ENCODE data around the gene FARS2. TPM values are rescaled to one million over a fixed set of nuclear protein-coding genes. Genes with fewer than 3 reads are reported as not detected.

The FARS2 gene
- total RNA-seq, 2 donors from 2014 or later: 15.4 to 15.7 TPM

DNA sequence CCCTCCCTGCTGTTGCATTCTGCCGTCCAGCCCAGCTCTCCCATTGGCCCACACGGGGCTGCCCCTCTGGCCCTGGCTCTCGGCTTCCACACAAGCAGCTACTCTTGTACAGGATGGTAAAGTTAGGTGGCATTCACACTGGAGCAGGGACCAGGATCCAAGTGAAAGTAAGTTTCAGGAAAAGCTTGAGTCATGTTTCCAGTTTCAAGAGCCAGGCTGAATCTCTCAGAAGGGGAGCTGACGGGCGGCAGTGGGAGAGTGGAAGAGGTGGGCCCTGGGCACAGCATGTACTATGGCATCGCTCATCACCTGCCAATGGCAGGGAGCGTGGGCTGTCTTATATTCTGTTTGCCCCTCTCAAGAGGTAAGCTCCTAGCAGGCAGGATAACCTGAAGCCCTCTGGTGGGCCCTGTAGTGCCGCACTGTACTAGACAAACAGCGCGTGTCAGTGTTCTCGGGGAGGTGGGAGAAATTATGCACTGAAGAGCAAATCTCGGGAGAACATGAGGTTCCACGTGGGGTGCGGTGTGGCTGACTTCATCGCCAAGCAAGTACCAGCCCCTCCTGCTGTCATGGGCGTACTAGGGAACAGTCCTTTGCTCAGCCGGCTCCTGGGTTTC, 503.9 kb downstream of the FARS2 start:
- DNase-seq (no peak), ATAC-seq (no peak)

DNA sequence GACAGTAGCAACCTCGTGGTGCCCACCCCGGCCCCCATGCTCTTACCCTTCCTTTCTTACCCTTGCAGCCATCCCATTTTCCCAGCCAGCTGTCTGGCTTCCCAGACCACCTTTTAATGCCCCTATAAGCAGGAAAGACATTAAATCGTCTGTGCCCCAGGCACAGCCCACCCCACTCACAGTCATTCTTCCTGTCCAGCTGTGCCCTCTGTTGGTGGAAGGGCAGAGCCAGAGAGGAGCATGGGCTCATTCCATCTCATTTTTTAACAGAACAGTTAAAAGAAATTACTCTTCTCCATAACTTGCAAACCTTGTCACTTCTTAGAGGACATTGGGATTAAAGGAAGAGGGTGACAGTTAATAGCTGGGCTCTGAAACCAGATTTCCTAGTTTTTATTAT, 504.9 kb downstream of the FARS2 start:
- intact Hi-C loops (cut with DNase I, micrococcal nuclease): no loop called here
- no peak for DNase-seq
- ATAC-seq: no peak

More for the DNA sequence above, 503.9 kb downstream of the FARS2 start:
- intact Hi-C loops (cut with DNase I, micrococcal nuclease): no loop called here

DNA sequence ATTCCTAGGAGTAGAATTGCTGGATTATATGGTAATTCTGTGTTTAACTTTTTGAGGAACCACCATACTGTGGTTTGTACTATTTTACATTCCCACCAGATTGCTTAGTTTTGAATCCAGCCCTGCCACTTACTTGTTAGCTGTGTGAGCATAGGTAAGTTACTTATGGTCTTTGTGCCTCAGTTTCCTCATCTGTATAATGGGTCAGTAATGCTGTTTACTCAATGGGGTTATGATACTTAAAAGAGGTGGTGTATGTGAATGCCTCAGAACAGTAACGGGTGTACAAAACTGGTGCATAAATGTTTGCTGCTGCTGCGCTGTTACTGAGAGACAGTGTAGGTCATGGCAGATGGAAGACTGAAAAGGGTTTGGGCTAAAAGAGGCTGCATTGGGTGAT, 506.2 kb downstream of the FARS2 start:
- intact Hi-C loops (cut with DNase I, micrococcal nuclease): no loop called here
- ATAC-seq (no peak), DNase-seq (no peak)

DNA sequence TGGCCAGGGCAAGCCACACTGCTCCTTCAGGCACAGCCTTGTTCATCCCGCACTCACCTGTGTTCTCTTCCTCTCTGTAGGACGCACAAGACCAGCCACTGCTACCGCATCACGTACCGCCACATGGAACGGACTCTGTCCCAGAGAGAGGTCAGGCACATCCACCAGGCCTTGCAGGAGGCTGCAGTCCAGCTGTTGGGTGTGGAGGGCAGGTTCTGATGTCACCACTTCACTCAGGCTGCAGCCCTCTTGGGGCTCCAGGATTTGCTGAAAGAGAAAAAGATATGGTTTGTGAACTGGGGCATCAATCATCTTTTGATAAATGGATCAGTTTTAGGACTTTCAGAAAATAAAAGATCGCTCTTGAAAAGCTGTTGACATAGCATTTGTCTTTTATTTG, 509.9 kb downstream of the FARS2 start:
- no peak for DNase-seq
- ATAC-seq: no peak
- intact Hi-C loops (cut with DNase I, micrococcal nuclease): no loop called here

DNA sequence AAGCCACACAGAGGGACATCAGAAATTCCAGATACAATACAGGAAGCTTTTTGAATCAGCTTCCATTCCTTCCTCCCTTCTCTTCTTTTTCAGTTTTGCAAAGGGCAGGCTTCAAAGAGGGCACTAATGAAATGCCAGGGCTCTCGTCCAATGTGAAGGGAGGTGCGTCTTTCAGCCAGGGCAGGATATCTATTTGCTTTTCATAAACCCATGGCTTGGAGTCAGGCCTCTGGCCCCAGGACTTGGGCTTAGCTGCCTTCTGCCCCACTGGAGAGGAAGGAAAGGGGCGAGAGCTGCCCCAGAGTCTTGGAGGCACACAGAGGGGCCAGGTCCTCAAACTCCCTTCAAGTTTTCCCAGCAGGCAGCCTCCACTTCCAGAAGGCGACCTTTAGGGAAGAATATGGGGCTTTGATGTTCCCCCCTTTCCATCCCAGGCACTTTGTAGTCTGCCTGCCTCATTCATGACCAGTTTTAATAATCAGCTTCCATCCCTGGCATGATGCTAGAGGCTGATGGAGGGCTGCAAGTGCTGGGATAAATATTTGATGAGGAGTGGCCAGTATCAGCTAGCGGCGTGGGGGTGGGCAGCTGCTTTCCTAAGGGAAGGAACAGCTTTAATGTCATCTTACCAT, 510.6 kb downstream of the FARS2 start:
- no peak for DNase-seq
- no peak for ATAC-seq
- intact Hi-C loops (cut with DNase I, micrococcal nuclease): no loop called here

DNA sequence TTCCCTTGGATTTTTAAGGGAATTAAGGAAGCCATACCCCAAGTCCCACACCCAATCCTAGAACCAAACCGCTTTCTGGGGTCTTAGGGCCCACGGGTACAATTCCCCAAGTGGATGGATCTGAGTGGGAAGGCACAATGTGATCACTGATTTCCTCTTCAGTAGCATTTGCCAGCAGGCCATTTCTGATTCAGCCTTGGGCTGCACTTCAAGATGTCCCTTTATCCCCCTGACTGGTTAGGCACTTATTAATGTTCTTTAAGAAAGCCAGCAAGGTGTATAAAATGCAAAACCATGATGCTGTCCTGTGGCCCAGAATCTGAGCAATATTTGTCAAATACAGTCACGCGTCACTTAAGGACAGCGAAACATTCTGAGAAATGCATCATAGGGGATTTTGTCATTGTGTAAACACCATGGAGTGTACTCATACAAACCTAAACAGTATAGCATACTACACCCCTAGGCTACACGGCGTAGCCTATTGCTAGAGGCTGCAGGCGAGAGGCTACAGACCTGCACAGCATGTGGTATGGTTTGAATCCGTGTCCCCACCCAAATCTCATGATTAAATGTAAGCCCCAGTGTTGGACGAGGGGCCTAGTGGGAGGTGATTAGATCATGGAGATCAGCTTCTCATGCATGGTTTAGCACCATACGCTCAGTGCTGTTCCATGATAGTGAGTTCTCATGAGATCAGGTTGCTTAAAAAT, 511.3 kb downstream of the FARS2 start:
- ATAC-seq: no peak
- DNase-seq: no peak
- intact Hi-C loops (cut with DNase I, micrococcal nuclease): no loop called here

DNA sequence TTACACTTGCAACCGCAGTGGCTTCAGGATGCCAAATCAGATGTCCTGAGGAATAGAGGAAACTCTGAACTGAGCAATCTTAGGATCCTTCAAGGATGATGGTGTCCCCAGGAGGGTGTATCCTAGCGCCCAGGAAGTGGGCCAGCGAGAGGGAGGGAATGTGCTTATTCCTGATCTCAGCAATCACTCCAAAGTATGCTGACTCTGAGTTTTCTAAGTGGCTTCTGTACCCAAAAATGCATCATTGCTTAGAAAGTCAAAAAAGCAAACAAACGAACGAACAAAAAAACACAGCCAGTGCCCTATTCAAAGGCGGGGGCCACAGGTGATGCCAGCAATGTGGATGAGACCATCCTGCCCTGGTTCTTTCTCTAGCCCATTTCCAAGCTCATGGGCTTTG, 514.8 kb downstream of the FARS2 start:
- intact Hi-C loops (cut with DNase I, micrococcal nuclease): no loop called here
- ATAC-seq (no peak), DNase-seq (no peak)

DNA sequence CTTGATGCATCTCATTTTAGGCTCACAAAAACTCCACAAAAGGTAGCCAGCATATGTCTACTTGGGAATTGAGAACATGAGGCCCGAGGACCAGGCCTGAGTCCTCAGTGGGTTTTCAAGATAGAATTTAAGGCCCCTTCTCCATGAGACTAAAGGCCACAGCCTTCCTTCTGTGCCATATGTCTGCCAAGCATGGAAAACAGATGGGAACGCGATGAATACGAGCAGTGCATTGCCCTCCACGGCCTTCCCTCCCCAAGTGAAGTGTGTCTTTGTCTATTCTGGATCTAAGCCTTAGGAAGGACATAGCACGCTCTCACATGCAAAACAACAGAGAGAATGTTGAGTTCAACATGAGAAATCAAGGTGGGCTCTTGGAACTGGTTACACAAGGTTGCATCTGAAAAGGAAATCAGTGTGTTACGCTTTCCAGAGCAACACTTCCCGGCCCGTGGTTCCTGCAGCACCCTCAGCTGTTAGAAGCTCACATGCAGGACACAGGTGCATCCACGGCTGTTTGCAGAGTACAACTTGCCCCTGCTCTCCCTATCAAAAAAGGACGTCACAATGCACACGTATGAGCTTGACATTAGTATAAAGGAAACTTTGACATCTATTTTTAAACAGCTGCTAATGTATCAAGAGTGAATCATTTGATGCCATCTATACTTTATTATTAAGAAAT, 515.5 kb downstream of the FARS2 start:
- intact Hi-C loops (cut with DNase I, micrococcal nuclease): no loop called here
- DNase-seq (no peak), ATAC-seq (no peak)

DNA sequence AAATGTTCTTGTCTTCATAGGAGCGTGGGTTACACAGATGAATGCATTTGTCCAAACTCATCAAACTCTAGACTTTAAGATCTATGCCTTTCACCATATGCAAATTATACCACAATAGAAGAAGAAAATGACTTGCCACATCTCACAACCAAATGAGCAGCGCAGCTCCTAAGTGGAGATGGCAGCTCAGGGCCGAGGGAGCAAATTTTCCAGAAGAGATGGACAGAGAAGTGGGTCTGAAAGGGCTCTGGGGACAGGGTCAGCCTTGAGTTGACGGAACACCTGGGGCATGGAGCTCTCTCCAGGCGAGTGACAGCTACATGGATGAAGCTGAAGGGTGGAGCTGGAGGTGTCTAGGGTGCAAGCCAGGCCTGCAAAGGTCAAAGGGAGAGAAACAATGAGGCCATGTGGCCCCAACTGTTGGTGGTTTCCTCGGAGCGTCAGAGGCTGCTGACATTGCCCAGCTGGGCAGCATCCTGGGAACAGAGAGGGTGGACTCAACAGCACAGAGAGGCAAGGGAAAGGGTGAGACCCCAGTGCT, 517.1 kb downstream of the FARS2 start:
- DNase-seq: no peak
- intact Hi-C loops (cut with DNase I, micrococcal nuclease): no loop called here
- ATAC-seq: no peak

DNA sequence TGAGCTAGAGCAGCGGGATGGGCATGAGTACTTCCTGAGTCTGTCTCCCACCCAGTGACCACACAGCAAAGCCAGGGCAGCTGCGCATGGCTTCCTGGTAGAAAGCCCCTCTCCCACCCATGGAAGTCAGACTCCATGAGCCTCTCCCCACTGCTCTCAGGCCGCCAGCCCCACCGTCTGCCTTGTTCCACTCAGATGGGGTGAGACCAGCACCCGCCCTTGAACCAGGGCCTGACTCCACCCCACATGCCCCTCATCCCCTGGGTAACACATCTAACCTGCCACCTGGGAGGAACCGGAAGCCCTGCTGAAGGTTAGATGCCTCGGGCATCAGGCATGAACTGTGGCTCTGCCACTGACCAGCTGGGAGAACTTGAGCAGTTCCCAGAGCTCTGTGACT, 517.6 kb downstream of the FARS2 start:
- intact Hi-C loops (cut with DNase I, micrococcal nuclease): no loop called here
- no peak for ATAC-seq
- no peak for DNase-seq

DNA sequence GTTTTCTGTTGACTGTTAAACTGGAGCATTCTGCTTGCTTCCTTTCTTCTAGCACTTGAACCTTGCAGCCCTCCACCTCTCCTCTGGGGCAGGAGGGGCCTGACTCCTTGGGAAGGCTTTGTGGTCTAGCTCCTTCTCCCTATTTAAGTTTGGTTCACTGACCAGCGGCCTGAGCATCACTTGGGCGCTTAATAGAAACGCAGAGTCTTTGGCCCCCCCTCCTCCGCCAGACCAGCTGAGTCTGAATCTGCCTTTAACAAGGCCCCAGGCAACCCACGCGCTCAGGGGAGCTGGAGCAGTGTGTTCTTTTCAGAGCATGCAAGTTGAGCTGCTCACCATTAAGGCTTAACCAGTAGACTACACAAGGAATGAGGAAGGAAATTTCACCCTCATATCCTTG, 519.7 kb downstream of the FARS2 start:
- no peak for DNase-seq
- ATAC-seq: no peak
- intact Hi-C loops (cut with DNase I, micrococcal nuclease): no loop called here

DNA sequence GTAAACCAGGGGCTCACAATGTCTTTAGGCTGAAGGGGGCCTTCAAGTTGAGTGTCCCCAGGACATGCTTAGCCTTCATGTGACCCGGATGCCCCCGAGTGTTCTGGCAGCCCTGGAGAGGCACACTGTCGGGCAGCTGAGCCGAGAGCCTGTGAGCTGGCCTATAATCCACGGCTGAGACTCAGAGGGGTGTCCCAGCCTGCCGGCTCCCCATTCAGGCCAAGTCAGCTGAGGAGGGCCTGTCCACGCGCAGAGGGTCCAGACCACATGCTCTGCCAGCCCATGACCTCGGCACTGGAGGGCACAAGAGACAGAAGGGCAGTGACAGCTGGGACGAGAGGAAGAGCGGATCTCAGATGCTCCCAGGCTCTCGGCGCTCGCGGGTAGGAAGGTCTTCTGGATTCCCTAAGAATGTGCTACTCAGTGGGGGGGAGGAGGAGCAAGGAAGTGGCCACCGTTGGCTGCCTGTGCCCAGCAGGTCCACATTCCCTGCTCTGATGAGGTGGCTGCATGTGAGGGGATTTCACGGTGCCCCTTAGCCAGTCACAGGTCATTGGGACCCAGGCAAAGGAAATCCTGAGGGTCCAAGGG, 520.7 kb downstream of the FARS2 start:
- intact Hi-C loops (cut with DNase I, micrococcal nuclease): no loop called here
- ATAC-seq: no peak
- DNase-seq: peak in 1 of 2 donors; percentile 16

DNA sequence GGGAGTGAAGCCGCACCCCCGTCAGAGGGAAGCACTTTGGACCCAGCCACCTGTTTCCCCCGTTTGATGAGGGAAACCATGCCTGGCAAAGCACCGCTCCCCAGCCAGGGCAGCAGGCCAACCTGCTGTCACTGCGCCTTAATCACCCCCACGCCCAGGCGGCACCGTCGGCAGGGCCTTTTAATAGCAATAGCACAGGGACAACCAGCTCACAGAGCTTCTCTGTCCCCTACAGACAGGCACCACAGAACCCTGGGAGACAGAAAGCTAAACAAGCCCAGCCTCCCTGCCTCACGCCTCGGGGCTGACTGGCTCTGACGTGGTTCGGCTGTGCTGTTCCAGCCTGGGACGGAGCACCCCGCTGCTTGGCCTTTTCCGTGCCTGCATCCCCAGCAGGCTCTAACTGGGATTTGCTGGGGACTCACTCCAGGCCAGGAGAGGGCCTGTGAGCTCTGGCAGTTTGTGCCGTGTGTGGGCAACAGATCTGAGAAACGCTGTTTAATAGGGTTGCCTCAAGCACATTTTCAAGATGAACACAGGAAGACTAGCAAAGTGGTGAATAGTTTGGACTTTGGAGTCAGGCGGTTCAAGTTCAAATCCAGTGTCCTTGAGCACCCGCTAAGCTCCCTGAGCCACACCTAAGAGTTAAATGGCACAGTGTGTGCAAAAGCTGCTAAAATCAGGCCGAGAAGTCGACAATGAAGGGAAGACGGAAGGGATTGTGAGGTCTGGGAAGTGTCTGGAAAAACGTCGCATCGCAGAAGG, 521.7 kb downstream of the FARS2 start:
- intact Hi-C loops (cut with DNase I, micrococcal nuclease): no loop called here
- ATAC-seq: peak; percentile 94
- peak; percentile 94 for DNase-seq

DNA sequence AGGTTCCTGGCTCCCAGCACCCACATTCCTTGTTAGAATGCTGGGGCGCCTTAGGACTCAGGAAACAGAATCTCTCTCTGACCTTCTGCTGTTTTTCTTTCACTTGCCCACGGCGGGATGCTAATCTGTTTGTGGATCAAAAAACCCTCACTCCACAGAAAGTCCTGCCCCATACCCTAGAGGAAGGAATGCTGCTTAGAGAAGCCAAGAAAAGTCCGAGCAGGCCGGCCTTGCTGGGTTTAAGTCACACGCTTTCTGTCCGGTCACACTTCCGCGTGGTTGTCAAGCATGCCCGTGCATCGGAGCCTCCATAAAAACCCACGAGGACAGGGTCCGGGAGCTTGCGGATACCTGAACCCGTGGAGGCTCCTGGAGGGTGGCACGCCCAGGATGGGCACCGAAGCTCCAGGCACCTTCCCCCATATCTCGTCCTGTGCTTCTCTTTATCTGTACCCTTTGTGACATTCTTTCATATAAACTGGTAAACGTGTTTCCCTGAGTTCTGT, 522.3 kb downstream of the FARS2 start:
- ATAC-seq (no peak), DNase-seq (no peak)
- intact Hi-C loops (cut with DNase I, micrococcal nuclease): no loop called here

DNA sequence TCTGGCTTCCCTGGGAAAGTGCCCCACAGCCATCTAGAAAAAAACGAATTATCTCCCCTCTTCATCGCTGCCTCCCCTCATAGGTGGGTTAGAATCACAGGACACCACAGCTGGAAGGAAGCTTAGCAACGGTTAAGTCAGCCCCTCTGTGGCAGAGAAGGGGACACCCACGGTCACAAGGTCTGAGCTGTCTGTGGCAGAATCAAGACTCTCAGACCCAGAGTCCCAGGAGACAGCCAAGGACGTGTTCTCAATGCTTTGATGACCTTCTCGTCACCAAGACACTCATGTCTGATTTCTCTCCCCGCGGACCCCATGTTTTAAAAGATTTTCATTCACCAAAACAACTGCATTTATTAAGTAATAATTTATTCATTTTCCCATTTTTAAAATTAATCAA, 523.9 kb downstream of the FARS2 start:
- intact Hi-C loops (cut with DNase I, micrococcal nuclease): no loop called here
- no peak for ATAC-seq

DNA sequence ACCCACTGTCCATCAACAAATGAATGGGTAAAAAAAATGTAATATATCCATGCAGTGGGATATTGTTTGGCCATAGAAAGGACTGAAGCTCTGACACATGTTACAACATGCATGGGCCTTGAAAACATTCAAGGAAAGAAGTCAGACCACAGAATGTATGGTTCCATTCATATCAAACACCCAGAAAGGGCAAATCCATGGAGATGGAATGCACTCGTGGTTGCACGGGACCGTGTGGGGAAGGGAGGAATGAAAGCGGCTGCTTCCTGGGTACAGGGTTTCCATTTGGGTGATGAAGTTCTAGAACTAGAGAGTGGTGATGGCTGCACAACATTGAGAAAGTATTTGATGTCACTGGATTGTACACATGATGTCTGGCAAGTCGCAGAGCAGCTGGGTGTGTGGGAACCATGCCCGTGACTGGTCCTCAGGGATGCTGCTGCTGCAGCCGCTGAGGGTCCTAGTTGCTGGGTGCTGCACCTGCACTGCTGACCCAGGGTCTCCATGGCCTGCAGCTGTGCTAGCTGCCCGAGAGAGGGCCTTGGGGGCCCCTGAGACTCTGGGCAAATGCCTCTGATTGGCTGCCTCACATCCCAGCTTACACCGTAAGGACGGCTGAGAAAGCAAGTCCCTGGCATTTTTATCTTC, 525.1 kb downstream of the FARS2 start:
- DNase-seq (no peak), ATAC-seq (no peak)
- intact Hi-C loops (cut with DNase I, micrococcal nuclease): no loop called here

More for the DNA sequence above, 523.9 kb downstream of the FARS2 start:
- DNase-seq: no peak

DNA sequence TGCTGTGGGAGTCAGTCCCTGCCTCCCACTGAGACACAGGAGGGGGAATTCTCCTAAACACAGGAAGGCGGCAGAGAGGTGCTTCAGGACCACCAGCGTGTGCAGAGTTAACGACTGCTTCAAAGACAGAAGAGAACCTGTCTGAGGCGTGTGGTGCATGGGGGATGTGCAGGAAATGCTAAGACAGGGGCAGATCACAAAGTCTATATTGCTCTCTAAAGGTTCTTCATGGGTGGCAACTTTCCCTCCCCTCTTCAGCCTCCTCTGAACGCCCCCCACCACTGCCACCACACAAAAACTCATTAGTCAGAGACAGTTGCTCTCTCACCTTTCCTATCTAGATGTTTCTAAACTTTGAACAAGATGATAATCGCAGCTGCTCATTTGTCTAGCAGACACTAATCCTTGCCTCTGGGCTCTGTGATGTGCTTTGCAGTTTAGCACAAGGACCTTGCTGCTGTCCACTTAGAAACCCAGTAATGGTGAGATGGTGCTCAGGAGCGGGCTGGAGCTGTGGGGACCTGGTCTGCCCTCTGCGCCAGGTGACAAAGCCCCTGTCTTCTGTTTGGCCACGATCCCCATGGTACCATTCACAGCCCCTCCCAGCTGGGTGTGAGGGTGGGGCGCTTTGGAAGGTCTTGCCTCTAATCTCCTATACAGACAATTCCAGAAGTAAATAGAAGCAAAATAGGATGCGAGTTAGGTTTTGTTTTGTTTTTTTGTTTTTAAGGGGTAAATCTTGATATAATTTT, 525.8 kb downstream of the FARS2 start:
- no peak for ATAC-seq
- DNase-seq: no peak

More for the DNA sequence above, 525.8 kb downstream of the FARS2 start:
- intact Hi-C loops (cut with DNase I, micrococcal nuclease): no loop called here
